SJSA1 (cell line): Measurements from ENCODE around the gene SELENOM. TPM values are rescaled to one million over a fixed set of nuclear protein-coding genes. Genes with fewer than 3 reads are reported as not detected.
"Not testable (repeated sequence)": the region's sequence is repeated elsewhere in the genome, so short reads cannot be mapped to it uniquely, and the experiment has no call there.

Experiments used
- DNase-seq, 2 experiments: peaks; one replicate each; pipeline ENCODE4 v3.0.0-alpha.2; 2015 to 2020; ENCODE audit warnings: low spot score in 2 of 2, low read depth in 1 of 2
- H3K27ac ChIP-seq: fragments of 250-450 bp; sonication (Bioruptor Pico); 2 replicates; pipeline ENCODE4 v1.5.1; 2020; ENCODE audit warnings: mild to moderate bottlenecking, moderate library complexity
- H3K27me3 ChIP-seq: fragments of 250-450 bp; sonication (Bioruptor Pico); replicated peaks from 2 replicates; pipeline ENCODE4 v1.5.1; 2020; ENCODE audit warnings: mild to moderate bottlenecking, moderate library complexity
- H3K36me3 ChIP-seq: fragments of 250-450 bp; sonication (Bioruptor Pico); 2 replicates; pipeline ENCODE4 v1.5.1; 2020; ENCODE audit warnings: mild to moderate bottlenecking
- H3K4me1 ChIP-seq: fragments of 250-450 bp; sonication (Bioruptor Pico); replicated peaks from 2 replicates; pipeline ENCODE4 v1.6.1; 2021; ENCODE audit warnings: mild to moderate bottlenecking
- H3K4me3 ChIP-seq: fragments of 250-450 bp; sonication (Bioruptor Pico); 2 replicates; pipeline ENCODE4 v1.5.1; 2020; ENCODE audit warnings: mild to moderate bottlenecking
- H3K9me3 ChIP-seq: fragments of 250-450 bp; sonication (Bioruptor Pico); replicated peaks from 2 replicates; pipeline ENCODE4 v1.5.1; 2020; ENCODE audit warnings: mild to moderate bottlenecking
- total RNA-seq: library from RNA; depleted of rRNA; stranded (reverse); fragments of >200 nt; shearing (Covaris generic); gene quantifications from 2 replicates; pipeline ENCODE4 v1.2.3, GENCODE V29; 2014

SELENOM gene
- total RNA-seq, 1 experiment from 2014 or later = 373 TPM

- DNase-seq = no peak
- Histone ChIP-seq H3K4me1 (peaks cover 30% of the 10 kb centered on the region), H3K27ac (no peak overlapping the region), H3K27me3 (no peaks in the 10 kb centered on the region), H3K4me3 (no peak overlapping the region), H3K9me3 (no peaks in the 10 kb centered on the region), H3K36me3 (peaks cover 25% of the 10 kb centered on the region)
These were observed 28.2 kb downstream of the SELENOM start for GRCh38 chr22:31079095-31079642.

GRCh38 chr22:31078389-31078788 lies 29.0 kb downstream of the SELENOM start:
- H3K27ac ChIP-seq, H3K4me3 ChIP-seq, DNase-seq, H3K9me3 ChIP-seq, H3K27me3 ChIP-seq: not testable (repeated sequence)
- Histone ChIP-seq H3K36me3 (peaks cover 17% of the 10 kb centered on the region), H3K4me1 (peaks cover 22% of the 10 kb centered on the region)

- Histone ChIP-seq H3K4me1 (peaks cover 15% of the 10 kb centered on the region), H3K36me3 (peaks cover 10% of the 10 kb centered on the region), H3K9me3 (no peaks in the 10 kb centered on the region), H3K4me3 (no peak overlapping the region), H3K27ac (no peak overlapping the region), H3K27me3 (no peaks in the 10 kb centered on the region)
- no peak for DNase-seq
These were observed 29.7 kb downstream of the SELENOM start for GRCh38 chr22:31077681-31078080.

- H3K27me3 ChIP-seq = no peaks in the 10 kb centered on the region
- H3K27ac ChIP-seq = no peak overlapping the region
- peak in 1 of 2 experiments; percentile 40 for DNase-seq
- peaks cover 5% of the 10 kb centered on the region for H3K4me1 ChIP-seq
- H3K9me3 ChIP-seq = no peaks in the 10 kb centered on the region
- no peaks in the 10 kb centered on the region for H3K36me3 ChIP-seq
- H3K4me3 ChIP-seq = no peak overlapping the region
These were observed 31.4 kb downstream of the SELENOM start for GRCh38 chr22:31075961-31076360.

- H3K4me3 ChIP-seq, H3K9me3 ChIP-seq, H3K27me3 ChIP-seq, H3K36me3 ChIP-seq, DNase-seq, H3K27ac ChIP-seq, H3K4me1 ChIP-seq: not testable (repeated sequence)
These were observed 33.7 kb downstream of the SELENOM start for GRCh38 chr22:31073545-31074145.

GRCh38 chr22:31073125-31073524 lies 34.2 kb downstream of the SELENOM start:
- not testable (repeated sequence) for H3K27ac ChIP-seq, H3K36me3 ChIP-seq, H3K4me3 ChIP-seq, H3K4me1 ChIP-seq, DNase-seq, H3K27me3 ChIP-seq, H3K9me3 ChIP-seq

- H3K4me3 ChIP-seq, H3K36me3 ChIP-seq, H3K27me3 ChIP-seq, H3K27ac ChIP-seq, DNase-seq, H3K9me3 ChIP-seq, H3K4me1 ChIP-seq: not testable (repeated sequence)
These were observed 37.6 kb downstream of the SELENOM start for GRCh38 chr22:31069691-31070314.

- Histone ChIP-seq H3K4me3 (no peak overlapping the region), H3K27me3 (no peaks in the 10 kb centered on the region), H3K27ac (no peak overlapping the region), H3K36me3 (no peaks in the 10 kb centered on the region), H3K4me1 (no peaks in the 10 kb centered on the region), H3K9me3 (no peaks in the 10 kb centered on the region)
- DNase-seq = no peak
These were observed 38.4 kb downstream of the SELENOM start for GRCh38 chr22:31068970-31069369.

GRCh38 chr22:31064369-31064768 lies 43.0 kb downstream of the SELENOM start:
- H3K4me3 ChIP-seq = no peak overlapping the region
- no peak for DNase-seq
- no peaks in the 10 kb centered on the region for H3K9me3 ChIP-seq
- no peaks in the 10 kb centered on the region for H3K36me3 ChIP-seq
- peaks cover 9% of the 10 kb centered on the region for H3K4me1 ChIP-seq
- no peak overlapping the region for H3K27ac ChIP-seq
- H3K27me3 ChIP-seq = no peaks in the 10 kb centered on the region

- Histone ChIP-seq H3K36me3 (no peaks in the 10 kb centered on the region), H3K27ac (no peak overlapping the region), H3K27me3 (no peaks in the 10 kb centered on the region), H3K4me1 (peaks cover 10% of the 10 kb centered on the region), H3K9me3 (no peaks in the 10 kb centered on the region), H3K4me3 (no peak overlapping the region)
- no peak for DNase-seq
These were observed 44.7 kb downstream of the SELENOM start for GRCh38 chr22:31062566-31063230.

- not testable (repeated sequence) for H3K27ac ChIP-seq, H3K4me3 ChIP-seq, DNase-seq, H3K27me3 ChIP-seq, H3K9me3 ChIP-seq, H3K36me3 ChIP-seq
- H3K4me1 ChIP-seq = peaks cover 27% of the 10 kb centered on the region
These were observed 47.7 kb downstream of the SELENOM start for GRCh38 chr22:31059663-31060062.

- Histone ChIP-seq H3K27me3 (no peaks in the 10 kb centered on the region), H3K36me3 (no peaks in the 10 kb centered on the region), H3K4me1 (peaks cover 29% of the 10 kb centered on the region), H3K4me3 (no peak overlapping the region), H3K27ac (no peak overlapping the region), H3K9me3 (no peaks in the 10 kb centered on the region)
- no peak for DNase-seq
These were observed 50.3 kb downstream of the SELENOM start for GRCh38 chr22:31056986-31057599.

- Histone ChIP-seq H3K36me3 (no peaks in the 10 kb centered on the region), H3K4me3 (no peak overlapping the region), H3K9me3 (no peaks in the 10 kb centered on the region), H3K4me1 (peaks cover 33% of the 10 kb centered on the region), H3K27ac (peak overlapping the region; percentile 75), H3K27me3 (no peaks in the 10 kb centered on the region)
- peak; percentile 69 to 91 for DNase-seq
These were observed 51.7 kb downstream of the SELENOM start for GRCh38 chr22:31055635-31056159.
